ENCODE results near the gene UBE2N.

The UBE2N gene

GRCh38 chr12:93460003-93460402 is 18.3 kb upstream of the UBE2N start:
- H3K36me3 ChIP-seq (ENCODE audit: insufficient read depth): no peaks in the 10 kb centered on the region
- H3K4me2 ChIP-seq: no peak overlapping the region
- H3K27ac ChIP-seq: no peak overlapping the region
- H2AFZ ChIP-seq (ENCODE audit: low read depth): no peak overlapping the region
- TF ChIP-seq CTCF (conservative IDR thresholded peaks at IDR 0.05; ENCODE audit: low read depth, low read length): no peak
- no peaks in the 10 kb centered on the region for H3K79me2 ChIP-seq (ENCODE audit: insufficient read depth, low read depth)
- no peak overlapping the region for H3K9ac ChIP-seq
- H4K20me1 ChIP-seq (ENCODE audit: insufficient read depth): no peaks in the 10 kb centered on the region
- H3K4me1 ChIP-seq (ENCODE audit: low read depth, poor library complexity, severe bottlenecking): no peaks in the 10 kb centered on the region
- H3K27me3 ChIP-seq (ENCODE audit: insufficient read depth, low read depth): no peaks in the 10 kb centered on the region
- H3K4me3 ChIP-seq (IDR thresholded peaks at IDR 0.05; ENCODE audit: insufficient read depth, low read depth, low read length): no peak overlapping the region

- Histone ChIP-seq H4K20me1 (ENCODE audit: insufficient read depth) (no peaks in the 10 kb centered on the region), H2AFZ (ENCODE audit: low read depth) (no peak overlapping the region), H3K9ac (no peak overlapping the region), H3K79me2 (ENCODE audit: insufficient read depth, low read depth) (no peaks in the 10 kb centered on the region), H3K27me3 (ENCODE audit: insufficient read depth, low read depth) (no peaks in the 10 kb centered on the region), H3K4me1 (ENCODE audit: low read depth, poor library complexity, severe bottlenecking) (no peaks in the 10 kb centered on the region), H3K4me3 (IDR thresholded peaks at IDR 0.05; ENCODE audit: insufficient read depth, low read depth, low read length) (no peak overlapping the region), H3K36me3 (ENCODE audit: insufficient read depth) (no peaks in the 10 kb centered on the region), H3K4me2 (no peak overlapping the region), H3K27ac (no peak overlapping the region)
- TF ChIP-seq CTCF (conservative IDR thresholded peaks at IDR 0.05; ENCODE audit: low read depth, low read length): no peak
Measured at GRCh38 chr12:93459097-93459496, 17.4 kb upstream of the UBE2N start.

GRCh38 chr12:93456077-93456476 is 14.3 kb upstream of the UBE2N start:
- Histone ChIP-seq H3K9ac (no peak overlapping the region), H3K36me3 (ENCODE audit: insufficient read depth) (no peaks in the 10 kb centered on the region), H3K27ac (no peak overlapping the region), H3K27me3 (ENCODE audit: insufficient read depth, low read depth) (no peaks in the 10 kb centered on the region), H3K4me1 (ENCODE audit: low read depth, poor library complexity, severe bottlenecking) (no peaks in the 10 kb centered on the region), H2AFZ (ENCODE audit: low read depth) (no peak overlapping the region), H3K4me3 (IDR thresholded peaks at IDR 0.05; ENCODE audit: insufficient read depth, low read depth, low read length) (no peak overlapping the region), H3K79me2 (ENCODE audit: insufficient read depth, low read depth) (no peaks in the 10 kb centered on the region), H3K4me2 (no peak overlapping the region), H4K20me1 (ENCODE audit: insufficient read depth) (no peaks in the 10 kb centered on the region)
- TF ChIP-seq CTCF (conservative IDR thresholded peaks at IDR 0.05; ENCODE audit: low read depth, low read length): no peak

DNA sequence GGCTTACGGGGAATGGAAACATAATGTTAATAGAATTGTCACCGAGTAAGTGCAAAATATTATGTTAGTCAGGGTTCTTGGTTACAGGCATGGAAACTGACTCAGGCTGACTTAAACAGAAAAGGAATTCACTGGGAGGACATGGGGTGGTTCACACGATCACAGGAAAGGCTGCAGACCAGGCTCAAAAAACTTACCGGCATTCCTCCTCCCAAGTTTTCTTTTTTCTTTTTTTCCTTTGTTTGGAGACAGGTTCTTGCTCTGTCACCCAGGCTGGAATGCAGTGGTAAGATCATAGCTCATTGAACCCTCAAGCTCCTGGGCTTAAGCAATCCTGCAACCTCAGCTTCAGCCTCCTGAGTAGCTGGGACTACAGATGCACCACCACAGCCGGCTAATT is 11.9 kb upstream of the UBE2N start:
- Histone ChIP-seq H3K4me1 (ENCODE audit: low read depth, poor library complexity, severe bottlenecking) (no peaks in the 10 kb centered on the region), H3K36me3 (ENCODE audit: insufficient read depth) (no peaks in the 10 kb centered on the region), H3K4me2 (no peak overlapping the region), H2AFZ (ENCODE audit: low read depth) (no peak overlapping the region), H3K27ac (no peak overlapping the region), H3K79me2 (ENCODE audit: insufficient read depth, low read depth) (no peaks in the 10 kb centered on the region), H3K27me3 (ENCODE audit: insufficient read depth, low read depth) (no peaks in the 10 kb centered on the region), H3K4me3 (IDR thresholded peaks at IDR 0.05; ENCODE audit: insufficient read depth, low read depth, low read length) (no peak overlapping the region), H4K20me1 (ENCODE audit: insufficient read depth) (no peaks in the 10 kb centered on the region), H3K9ac (no peak overlapping the region)
- TF ChIP-seq CTCF (conservative IDR thresholded peaks at IDR 0.05; ENCODE audit: low read depth, low read length): no peak
